Ectodermal cell (in vitro differentiated cells): ENCODE data around the gene TSPAN10.

Source experiments
- H3K27ac ChIP-seq: 2 replicates; pipeline ENCODE4 v1.7.0; 2013; ENCODE audit warnings: mild to moderate bottlenecking, low read depth, low read length; ENCODE audit not compliant: insufficient read depth, poor library complexity, severe bottlenecking
- H3K27me3 ChIP-seq: 2 replicates; pipeline ENCODE4 v1.7.0; 2013; ENCODE audit warnings: mild to moderate bottlenecking, low read length; ENCODE audit not compliant: insufficient read depth, control insufficient read depth, poor library complexity, severe bottlenecking
- H3K36me3 ChIP-seq: one replicate; pipeline ENCODE4 v1.7.0; 2013; ENCODE audit warnings: low read length; ENCODE audit not compliant: control insufficient read depth, insufficient read depth
- H3K4me1 ChIP-seq: one replicate; pipeline ENCODE4 v1.7.0; 2013; ENCODE audit warnings: low read length; ENCODE audit not compliant: control insufficient read depth, insufficient read depth
- H3K4me3 ChIP-seq: 2 replicates; pipeline ENCODE4 v1.7.0; 2013; ENCODE audit warnings: low read depth, low read length, control low read depth; ENCODE audit not compliant: insufficient read depth
- H3K9me3 ChIP-seq: 2 replicates; pipeline ENCODE4 v1.7.0; 2013; ENCODE audit warnings: mild to moderate bottlenecking, low read length, moderate library complexity; ENCODE audit not compliant: control insufficient read depth
- WGBS, 2 experiments: methylation state at CpG; one replicate each; pipeline ENCODE4 v1.1.7; 2013; ENCODE audit warnings: missing lambda C conversion rate in 2 of 2; 5-methylcytosine and 5-hydroxymethylcytosine counted together

TSPAN10 gene

DNA sequence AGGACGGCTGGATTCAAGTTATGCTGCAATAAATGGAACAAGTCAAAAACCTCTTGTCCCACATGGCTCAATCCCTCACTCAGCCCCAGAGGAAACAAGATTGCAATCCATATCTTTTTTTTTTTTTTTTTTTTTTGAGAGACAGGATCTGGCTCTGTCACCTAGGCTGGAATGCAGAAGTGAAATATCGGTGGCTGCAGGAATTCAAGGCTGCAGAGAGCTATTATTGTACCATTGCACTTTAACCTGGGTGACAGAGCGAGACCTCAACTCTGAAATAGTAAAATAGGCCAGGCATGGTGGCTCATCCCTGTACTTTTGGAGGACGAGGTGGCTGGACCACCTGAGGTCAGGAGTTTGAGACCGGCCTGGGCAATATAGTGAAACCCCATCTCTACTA, 22.0 kb downstream of the TSPAN10 start:
- 91 to 93% methylated on average over 5 of the region's 5 CpGs for WGBS, 2 experiments
- H3K4me3 ChIP-seq: no peak overlapping the region
- no peaks in the 10 kb centered on the region for H3K27me3 ChIP-seq
- H3K9me3 ChIP-seq: no peaks in the 10 kb centered on the region
- no peak overlapping the region for H3K27ac ChIP-seq
- no peaks in the 10 kb centered on the region for H3K36me3 ChIP-seq
- H3K4me1 ChIP-seq: no peaks in the 10 kb centered on the region

DNA sequence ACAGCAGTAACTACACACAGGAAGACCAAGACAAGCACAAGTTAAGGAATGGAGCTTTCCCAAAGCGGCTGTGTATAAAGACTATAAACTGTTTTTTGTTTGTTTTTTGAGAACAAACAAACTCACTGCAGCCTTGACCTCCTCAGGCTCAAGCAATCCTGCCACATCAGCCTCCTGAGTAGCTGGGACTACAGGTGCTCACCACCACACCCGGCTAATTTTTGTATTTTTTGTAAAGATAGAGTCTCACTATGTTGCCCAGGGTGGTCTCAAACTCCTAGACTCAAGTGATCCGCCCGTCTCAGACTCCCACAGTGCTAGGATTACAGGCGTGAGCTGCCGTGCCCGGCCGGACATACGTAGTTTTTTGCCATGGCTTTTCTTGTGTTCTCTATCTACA, 23.4 kb downstream of the TSPAN10 start:
- H3K4me1 ChIP-seq: no peaks in the 10 kb centered on the region
- H3K27ac ChIP-seq: no peak overlapping the region
- H3K4me3 ChIP-seq: no peak overlapping the region
- 94% methylated on average over 9 of the region's 9 CpGs for WGBS, 2 experiments
- no peaks in the 10 kb centered on the region for H3K27me3 ChIP-seq
- no peaks in the 10 kb centered on the region for H3K9me3 ChIP-seq
- H3K36me3 ChIP-seq: no peaks in the 10 kb centered on the region

GRCh38 chr17:81662002-81662401, 25.0 kb downstream of the TSPAN10 start:
- Histone ChIP-seq H3K4me1 (no peaks in the 10 kb centered on the region), H3K27me3 (no peaks in the 10 kb centered on the region), H3K9me3 (no peaks in the 10 kb centered on the region), H3K36me3 (no peaks in the 10 kb centered on the region), H3K27ac (no peak overlapping the region), H3K4me3 (no peak overlapping the region)
- 95% methylated on average over 4 of the region's 4 CpGs for WGBS, 2 experiments

DNA sequence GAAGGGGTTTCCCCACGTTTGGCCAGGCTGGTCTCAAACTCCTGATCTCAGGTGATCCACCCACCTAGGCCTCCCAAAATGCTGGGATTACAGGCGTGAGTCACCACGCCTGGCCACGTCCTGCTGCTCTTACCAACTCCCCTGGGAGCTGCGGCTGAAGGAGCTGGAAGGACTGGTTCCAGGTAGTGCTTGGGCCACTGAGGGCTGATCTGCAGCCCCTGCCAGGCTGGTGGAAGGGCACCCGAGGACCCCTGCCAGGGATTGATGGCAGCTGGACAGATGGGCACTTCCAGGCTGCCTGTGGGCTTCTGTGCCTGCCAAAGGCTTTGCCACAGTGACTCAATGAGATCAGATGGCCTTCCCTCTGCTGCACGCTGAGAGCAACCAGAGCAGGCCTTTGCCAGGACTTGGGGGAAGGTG, 27.1 kb downstream of the TSPAN10 start:
- WGBS, 2 experiments: 92 to 96% methylated on average over 7 of the region's 7 CpGs
- Histone ChIP-seq H3K27ac (no peak overlapping the region), H3K27me3 (no peaks in the 10 kb centered on the region), H3K9me3 (no peaks in the 10 kb centered on the region), H3K36me3 (peaks cover 3% of the 10 kb centered on the region), H3K4me1 (peaks cover 5% of the 10 kb centered on the region), H3K4me3 (no peak overlapping the region)

- no peaks in the 10 kb centered on the region for H3K27me3 ChIP-seq
- H3K4me1 ChIP-seq: peaks cover 5% of the 10 kb centered on the region
- H3K9me3 ChIP-seq: no peaks in the 10 kb centered on the region
- H3K27ac ChIP-seq: no peak overlapping the region
- H3K4me3 ChIP-seq: peak overlapping the region; percentile 97
- 76 to 78% methylated on average over 30 of the region's 30 CpGs for WGBS, 2 experiments
- peaks cover 14% of the 10 kb centered on the region for H3K36me3 ChIP-seq
Measured at GRCh38 chr17:81665205-81666091, 28.5 kb downstream of the TSPAN10 start.

GRCh38 chr17:81666092-81666341, 29.0 kb downstream of the TSPAN10 start:
- Histone ChIP-seq H3K4me1 (peaks cover 5% of the 10 kb centered on the region), H3K36me3 (peaks cover 19% of the 10 kb centered on the region), H3K27ac (peak overlapping the region; percentile 40), H3K9me3 (no peaks in the 10 kb centered on the region), H3K4me3 (peak overlapping the region; percentile 97), H3K27me3 (no peaks in the 10 kb centered on the region)
- WGBS, 2 experiments: 2 to 3% methylated on average over 16 of the region's 16 CpGs

DNA sequence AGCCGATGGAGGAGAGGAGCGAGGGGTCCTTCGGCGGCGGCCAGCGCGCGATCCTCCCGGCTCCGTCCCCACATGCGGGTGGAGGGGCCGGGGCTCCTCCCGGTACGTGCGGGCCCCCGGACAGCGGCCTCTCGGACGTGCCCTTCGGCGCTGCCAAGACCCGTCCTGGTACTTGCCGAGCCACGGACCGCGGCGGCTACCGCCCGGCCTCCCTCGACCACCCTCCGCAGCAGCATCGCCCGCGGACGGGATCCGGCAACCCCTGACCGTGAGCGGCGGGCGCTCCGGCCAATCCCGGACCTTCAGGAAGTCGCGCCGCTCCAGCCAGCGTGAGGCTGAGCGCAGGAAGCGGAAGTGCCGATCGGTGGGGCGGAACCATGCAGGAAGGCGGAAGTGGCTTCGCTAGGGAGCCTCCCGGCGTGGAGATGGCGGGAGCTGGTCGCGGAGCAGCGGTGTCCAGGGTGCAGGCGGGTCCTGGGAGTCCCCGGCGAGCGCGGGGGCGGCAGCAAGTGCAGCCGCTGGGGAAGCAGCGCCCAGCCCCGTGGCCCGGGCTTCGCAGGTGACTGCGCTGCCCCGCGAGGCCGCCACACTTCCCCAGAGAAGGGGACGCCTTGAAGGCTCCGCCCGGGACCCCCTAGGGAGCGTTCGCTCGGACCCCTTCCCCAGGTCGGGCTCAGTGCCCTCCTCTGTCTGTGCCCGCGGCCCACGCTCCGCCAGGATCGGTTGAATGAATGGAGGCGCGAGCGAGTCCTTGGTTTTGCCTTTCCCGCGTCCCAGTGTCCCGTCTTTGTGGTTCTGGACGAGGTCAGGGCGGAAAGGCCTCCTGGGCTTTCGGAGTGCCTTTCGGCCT, 29.6 kb downstream of the TSPAN10 start, which contains the start of the genes CCDC137 and OXLD1:
TSS of gene CCDC137 (plus strand) at position 396 of the 850 bp plus-strand sequence. CDS start at position 426, 30 bp downstream.
TSS of gene OXLD1 (minus strand) at position 264 of the 850 bp plus-strand sequence. CDS start at position 236, 28 bp downstream.
- Histone ChIP-seq H3K4me1 (peaks cover 5% of the 10 kb centered on the region), H3K27ac (peak within 1 kb of the TSS; percentile 50), H3K9me3 (no peaks in the 10 kb centered on the region), H3K36me3 (peaks cover 24% of the 10 kb centered on the region), H3K27me3 (no peaks in the 10 kb centered on the region), H3K4me3 (peak within 1 kb of the TSS; percentile 97)
- 0 to 1% methylated on average over 96 of the region's 96 CpGs for WGBS, 2 experiments

DNA sequence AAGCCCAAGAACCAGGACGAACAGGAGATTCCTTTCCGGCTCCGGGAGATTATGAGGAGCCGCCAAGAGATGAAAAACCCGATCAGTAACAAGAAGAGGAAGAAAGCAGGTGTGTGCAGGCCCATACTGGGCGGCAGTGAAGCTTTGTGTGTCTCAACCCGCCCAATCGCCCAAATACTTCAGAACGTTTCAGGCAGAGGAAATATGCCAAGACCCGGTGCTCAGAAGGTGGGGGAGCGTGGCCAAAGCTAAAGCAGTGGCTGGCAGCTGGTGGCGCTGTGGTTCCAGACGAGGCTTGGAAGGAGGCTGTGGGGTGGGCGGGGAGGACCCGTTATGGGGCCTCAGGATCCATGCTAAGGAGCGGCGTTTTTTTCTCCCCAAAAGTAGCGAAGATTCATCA, 30.8 kb downstream of the TSPAN10 start:
- WGBS, 2 experiments: 91 to 92% methylated on average over 18 of the region's 18 CpGs
- Histone ChIP-seq H3K9me3 (no peaks in the 10 kb centered on the region), H3K4me3 (peak overlapping the region; percentile 0), H3K36me3 (peaks cover 35% of the 10 kb centered on the region), H3K27me3 (no peaks in the 10 kb centered on the region), H3K4me1 (peaks cover 5% of the 10 kb centered on the region), H3K27ac (no peak overlapping the region)

DNA sequence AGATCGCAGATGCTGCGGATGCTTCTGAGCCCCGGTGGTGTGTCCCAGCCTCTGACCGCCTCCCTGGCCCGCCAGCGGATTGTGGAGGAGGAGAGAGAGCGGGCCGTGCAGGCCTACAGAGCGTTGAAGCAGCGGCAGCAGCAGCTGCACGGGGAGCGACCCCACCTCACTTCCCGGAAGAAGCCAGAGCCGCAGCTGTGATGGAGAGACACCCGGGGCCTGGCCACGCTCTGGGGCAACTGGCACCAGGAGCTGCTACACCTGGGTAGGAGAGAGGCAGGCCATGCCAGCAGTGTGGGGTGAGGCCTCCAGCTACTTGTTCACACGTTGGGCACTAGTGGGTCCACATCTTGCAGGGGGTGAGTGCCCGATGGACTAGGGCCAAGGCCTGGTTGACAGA, 35.5 kb downstream of the TSPAN10 start:
- WGBS, 2 experiments: 94 to 98% methylated on average over 18 of the region's 18 CpGs
- no peak overlapping the region for H3K27ac ChIP-seq
- H3K4me1 ChIP-seq: peaks cover 3% of the 10 kb centered on the region
- peaks cover 41% of the 10 kb centered on the region for H3K36me3 ChIP-seq
- no peaks in the 10 kb centered on the region for H3K9me3 ChIP-seq
- H3K27me3 ChIP-seq: no peaks in the 10 kb centered on the region
- no peak overlapping the region for H3K4me3 ChIP-seq

GRCh38 chr17:81672954-81673353, 36.0 kb downstream of the TSPAN10 start:
- no peak overlapping the region for H3K4me3 ChIP-seq
- H3K27ac ChIP-seq: no peak overlapping the region
- WGBS, 2 experiments: 95 to 96% methylated on average over 16 of the region's 16 CpGs
- no peaks in the 10 kb centered on the region for H3K9me3 ChIP-seq
- H3K27me3 ChIP-seq: no peaks in the 10 kb centered on the region
- H3K4me1 ChIP-seq: no peaks in the 10 kb centered on the region
- H3K36me3 ChIP-seq: peaks cover 41% of the 10 kb centered on the region
